T-helper 1 cell treated with Interleukin-12 subunit alpha and Interleukin-12 subunit beta and Interleukin-4 antibody, amounts not matched to agents 30 μg/mL and 1 μg/mL, for 36 hours (primary cell): Measurements from ENCODE around the gene RNF115.
"Not testable (repeated sequence)": the region's sequence is repeated elsewhere in the genome, so short reads cannot be mapped to it uniquely, and the experiment has no call there.

ENCODE experiments used
- H3K27ac Mint-ChIP-seq: one replicate; pipeline ENCODE4 v1.8.0; 2021; ENCODE audit warnings: mild to moderate bottlenecking, mixed read lengths
- H3K27me3 Mint-ChIP-seq: one replicate; pipeline ENCODE4 v1.8.0; 2021; ENCODE audit warnings: low read depth, mixed read lengths
- H3K36me3 Mint-ChIP-seq: one replicate; pipeline ENCODE4 v1.8.0; 2021; ENCODE audit warnings: low read depth, mixed read lengths
- H3K4me1 Mint-ChIP-seq: one replicate; pipeline ENCODE4 v1.8.0; 2021; ENCODE audit warnings: low read depth, mixed read lengths
- H3K4me3 Mint-ChIP-seq: one replicate; pipeline ENCODE4 v1.8.0; 2021; ENCODE audit warnings: mild to moderate bottlenecking, moderate library complexity, mixed read lengths
- H3K9me3 Mint-ChIP-seq: one replicate; pipeline ENCODE4 v1.8.0; 2021; ENCODE audit warnings: mixed read lengths

Gene RNF115

DNA sequence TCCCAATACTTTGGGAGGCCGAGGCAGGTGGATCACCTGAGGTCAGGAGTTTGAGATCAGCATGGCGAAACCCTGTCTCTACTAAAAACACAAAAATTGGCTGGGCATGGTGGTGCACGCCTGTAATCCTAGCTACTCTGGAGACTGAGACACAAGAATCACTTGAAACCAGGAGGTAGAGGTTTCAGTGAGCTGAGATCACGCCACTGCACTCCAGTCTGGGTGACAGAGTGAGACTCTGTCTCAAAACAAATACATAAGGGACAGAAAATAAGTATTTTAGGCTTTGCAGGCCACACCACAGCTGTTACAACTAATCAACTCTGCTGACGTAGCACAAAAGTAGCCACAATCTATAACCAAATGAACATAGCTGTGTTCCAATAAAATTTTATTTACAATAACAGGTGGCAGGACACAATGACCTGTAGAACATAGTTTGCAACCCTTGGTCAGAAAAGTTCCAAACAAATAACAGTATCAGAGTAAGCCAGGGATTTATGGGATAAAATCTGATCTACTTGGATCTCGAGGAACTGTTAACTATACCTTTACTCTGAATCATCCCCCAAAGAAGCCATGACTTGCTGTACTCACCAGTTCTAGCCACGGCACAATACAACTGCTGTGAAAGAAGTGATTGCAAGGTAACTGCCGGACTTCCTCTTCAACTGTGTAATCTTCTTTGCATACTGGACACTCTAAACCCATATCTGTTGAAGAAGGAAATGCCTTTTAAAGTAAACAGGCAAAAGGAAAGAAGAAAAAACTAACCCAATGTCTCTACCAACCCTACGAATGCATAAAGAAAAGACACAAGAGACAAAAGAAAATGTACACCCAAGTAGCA is 76.3 kb downstream of the RNF115 start:
- no peaks in the 10 kb centered on the region for H3K9me3 Mint-ChIP-seq
- H3K4me3 Mint-ChIP-seq = no peak overlapping the region
- H3K36me3 Mint-ChIP-seq = peaks cover 42% of the 10 kb centered on the region
- no peaks in the 10 kb centered on the region for H3K27me3 Mint-ChIP-seq
- H3K4me1 Mint-ChIP-seq = peaks cover 3% of the 10 kb centered on the region
- no peak overlapping the region for H3K27ac Mint-ChIP-seq

DNA sequence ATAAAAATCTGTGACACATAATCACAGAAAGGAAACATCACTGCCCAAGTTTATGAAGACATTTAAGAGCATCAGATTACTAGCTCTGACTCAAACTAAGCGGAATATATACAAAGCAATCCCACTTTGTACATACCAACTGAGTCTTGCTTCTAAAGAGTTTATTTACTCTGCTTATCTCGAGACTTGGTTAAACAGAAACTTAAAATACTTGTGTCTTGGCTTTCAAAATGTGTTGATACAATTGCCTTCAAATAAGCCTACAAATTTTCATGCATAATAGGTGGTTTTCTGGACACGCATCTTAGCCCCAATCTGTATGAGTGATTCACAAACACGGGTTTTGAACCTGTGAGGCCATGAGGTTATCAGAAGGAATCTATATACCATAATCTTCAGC is 83.6 kb downstream of the RNF115 start:
- Mint-ChIP-seq H3K9me3 (no peaks in the 10 kb centered on the region), H3K27ac (no peak overlapping the region), H3K27me3 (no peaks in the 10 kb centered on the region), H3K4me3 (no peak overlapping the region), H3K4me1 (no peaks in the 10 kb centered on the region), H3K36me3 (peaks cover 26% of the 10 kb centered on the region)

- Mint-ChIP-seq H3K4me1 (no peaks in the 10 kb centered on the region), H3K27me3 (no peaks in the 10 kb centered on the region), H3K27ac (no peak overlapping the region)
Measured at GRCh38 chr1:145736191-145736590, 87.7 kb downstream of the RNF115 start.

DNA sequence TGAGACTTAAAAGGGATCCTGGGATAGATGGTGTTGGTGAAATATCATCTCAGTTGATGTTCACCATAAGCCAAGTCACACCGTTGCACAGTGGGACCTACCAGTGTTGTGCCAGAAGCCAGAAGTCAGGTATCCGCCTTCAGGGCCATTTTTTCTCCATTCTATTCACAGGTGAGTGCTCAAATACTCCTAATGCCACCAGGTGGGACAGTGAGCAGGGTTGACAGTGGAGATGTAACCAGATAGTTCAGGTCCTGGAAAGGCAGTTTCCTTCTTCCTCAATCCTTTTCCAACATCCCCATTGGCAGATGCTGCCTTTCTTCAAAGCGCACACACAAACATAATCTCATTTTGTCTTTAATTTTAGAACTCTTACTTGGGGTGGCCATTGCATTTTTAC is 93.0 kb downstream of the RNF115 start:
- Mint-ChIP-seq H3K4me1 (no peaks in the 10 kb centered on the region), H3K36me3 (peaks cover 4% of the 10 kb centered on the region), H3K27ac (no peak overlapping the region), H3K9me3 (no peaks in the 10 kb centered on the region), H3K27me3 (no peaks in the 10 kb centered on the region), H3K4me3 (no peak overlapping the region)

More at GRCh38 chr1:145736191-145736590, 87.7 kb downstream of the RNF115 start:
- Mint-ChIP-seq H3K4me3 (no peak overlapping the region), H3K9me3 (no peaks in the 10 kb centered on the region), H3K36me3 (peaks cover 4% of the 10 kb centered on the region)

DNA sequence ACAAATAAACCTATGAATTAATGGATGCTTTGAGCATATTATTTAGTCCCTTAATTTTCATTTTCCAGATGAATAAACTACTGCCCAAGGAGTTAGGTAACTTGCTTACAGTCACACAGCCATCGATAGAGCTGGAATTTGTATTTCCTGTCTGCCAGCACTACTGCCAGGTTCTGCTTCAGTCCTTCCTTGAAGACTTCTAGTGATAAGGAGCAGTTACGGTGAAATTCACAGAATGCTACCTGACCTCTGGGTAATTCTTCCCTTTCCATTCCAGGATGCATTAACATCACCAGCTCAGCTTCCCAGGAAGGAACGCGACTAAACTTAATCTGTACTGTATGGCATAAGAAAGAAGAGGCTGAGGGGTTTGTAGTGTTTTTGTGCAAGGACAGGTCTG is 93.4 kb downstream of the RNF115 start:
- Mint-ChIP-seq H3K27me3 (no peaks in the 10 kb centered on the region), H3K27ac (no peak overlapping the region), H3K36me3 (peaks cover 2% of the 10 kb centered on the region), H3K4me1 (no peaks in the 10 kb centered on the region), H3K9me3 (no peaks in the 10 kb centered on the region), H3K4me3 (no peak overlapping the region)

DNA sequence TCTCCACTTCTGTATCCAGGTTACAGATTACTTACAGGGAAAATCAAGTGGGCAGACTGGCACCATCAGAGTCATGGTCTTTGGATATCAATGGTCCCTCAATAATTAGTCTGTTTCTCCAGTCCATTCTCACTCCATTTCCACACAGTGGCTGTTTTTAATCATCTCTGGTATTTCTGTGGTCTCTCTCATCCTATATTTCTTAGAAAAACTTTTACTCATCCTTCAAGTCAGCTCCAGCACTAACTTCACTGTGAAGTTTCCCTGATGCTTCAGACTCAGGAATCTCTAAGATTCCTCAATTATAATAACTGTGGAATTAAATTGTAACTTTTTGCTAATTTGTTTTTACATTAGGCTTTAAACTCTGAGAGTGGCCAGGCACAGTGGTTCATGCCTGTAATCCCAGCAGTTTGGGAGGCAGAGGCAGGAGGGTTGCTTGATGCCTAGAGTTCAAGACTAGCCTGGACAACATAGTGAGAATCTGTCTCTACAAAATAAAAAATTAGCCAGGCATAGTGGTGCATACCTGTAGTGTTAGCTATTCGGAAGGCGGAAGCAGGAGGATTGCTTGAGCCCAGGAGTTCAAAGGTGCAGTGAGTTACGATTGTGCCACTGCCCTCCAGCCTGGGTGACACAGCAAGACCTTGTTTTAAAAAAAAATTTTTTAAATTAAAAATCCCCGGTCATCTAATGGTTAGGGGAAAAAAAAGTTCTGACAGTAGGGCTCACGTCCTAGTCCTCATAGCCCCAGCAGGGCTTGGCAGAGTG is 94.0 kb downstream of the RNF115 start:
- H3K27me3 Mint-ChIP-seq = no peaks in the 10 kb centered on the region
- no peak overlapping the region for H3K27ac Mint-ChIP-seq
- H3K4me3 Mint-ChIP-seq = no peak overlapping the region
- peaks cover 2% of the 10 kb centered on the region for H3K36me3 Mint-ChIP-seq
- H3K4me1 Mint-ChIP-seq = no peaks in the 10 kb centered on the region
- no peaks in the 10 kb centered on the region for H3K9me3 Mint-ChIP-seq

GRCh38 chr1:145729196-145729595 is 94.7 kb downstream of the RNF115 start:
- Mint-ChIP-seq H3K4me3 (no peak overlapping the region), H3K27me3 (no peaks in the 10 kb centered on the region), H3K4me1 (no peaks in the 10 kb centered on the region), H3K9me3 (no peaks in the 10 kb centered on the region), H3K36me3 (peaks cover 2% of the 10 kb centered on the region), H3K27ac (no peak overlapping the region)

DNA sequence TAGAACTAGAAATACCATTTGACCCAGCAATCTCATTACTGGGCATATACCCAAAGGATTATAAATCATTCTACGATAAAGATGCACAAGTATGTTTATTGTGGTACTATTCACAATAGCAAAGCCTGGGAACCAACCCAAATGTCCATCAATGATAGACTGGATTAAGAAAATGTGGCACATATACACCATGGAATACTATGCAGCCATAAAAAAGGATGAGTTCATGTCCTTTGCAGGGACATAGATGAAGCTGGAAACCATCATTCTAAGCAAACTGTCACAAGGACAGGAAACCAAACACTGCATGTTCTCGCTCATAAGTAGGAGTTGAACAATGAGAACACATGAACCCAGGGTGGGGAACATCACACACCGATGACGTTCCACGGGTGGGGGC is 97.7 kb downstream of the RNF115 start:
- peaks cover 11% of the 10 kb centered on the region for H3K27me3 Mint-ChIP-seq
- H3K4me1 Mint-ChIP-seq, H3K9me3 Mint-ChIP-seq, H3K4me3 Mint-ChIP-seq, H3K27ac Mint-ChIP-seq, H3K36me3 Mint-ChIP-seq: not testable (repeated sequence)

DNA sequence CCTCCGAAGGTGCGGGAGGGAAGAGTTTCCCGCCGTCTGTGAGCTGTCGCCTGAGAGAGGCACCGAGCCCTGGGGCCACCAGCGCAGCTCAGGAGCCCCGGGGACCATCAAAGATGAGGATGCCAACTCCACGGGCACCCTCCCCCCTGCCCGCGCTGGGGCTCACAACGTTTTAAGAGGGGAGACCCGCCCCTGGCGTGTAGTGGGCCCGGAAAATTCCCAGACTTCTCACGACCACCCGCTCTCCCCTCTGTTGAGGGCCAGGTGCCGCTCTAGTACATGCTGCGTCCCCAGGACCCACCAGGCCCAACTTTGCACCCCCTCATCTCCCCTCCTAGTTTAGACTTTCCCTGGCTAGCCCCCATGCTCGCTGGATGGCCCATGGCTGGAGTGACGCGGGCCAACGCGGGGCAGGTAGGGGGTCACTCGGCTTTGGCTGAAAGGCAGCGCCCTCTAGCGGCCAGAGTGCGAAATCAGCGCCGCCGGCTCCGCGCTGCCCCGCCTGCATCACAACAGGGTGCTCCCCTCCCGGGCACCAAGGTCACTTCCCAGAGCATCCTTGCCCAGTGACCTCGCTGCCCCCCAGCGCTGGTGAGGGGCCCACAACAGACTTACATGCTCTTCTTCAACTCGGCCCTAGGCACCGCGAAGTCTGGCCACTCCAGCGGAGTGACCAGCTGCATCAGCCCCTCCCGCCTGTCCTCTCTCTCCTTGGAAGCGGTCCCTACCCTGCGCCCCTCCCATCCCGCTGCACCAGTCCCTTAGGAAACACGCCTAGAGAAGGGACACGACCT is 102.8 kb downstream of the RNF115 start:
- Mint-ChIP-seq H3K27me3 (peaks cover 22% of the 10 kb centered on the region), H3K27ac (no peak overlapping the region), H3K36me3 (no peaks in the 10 kb centered on the region), H3K4me3 (peak overlapping the region; percentile 64), H3K9me3 (no peaks in the 10 kb centered on the region), H3K4me1 (peaks cover 10% of the 10 kb centered on the region)

DNA sequence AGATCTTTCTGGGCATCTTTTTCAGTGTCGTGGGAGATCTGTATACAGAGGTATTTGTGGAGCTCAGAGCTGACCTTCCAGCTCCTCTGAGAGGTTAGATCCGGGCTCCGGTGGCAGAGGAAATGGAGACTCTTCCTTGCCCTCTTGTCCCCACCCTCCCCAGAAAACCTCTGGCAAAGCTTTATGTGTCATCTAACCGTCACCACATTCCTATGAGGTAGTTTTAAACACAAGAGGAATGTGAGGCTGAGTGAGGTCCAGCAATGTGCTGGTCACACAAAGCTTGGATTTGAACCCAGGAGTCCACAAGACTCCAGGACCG is 103.4 kb downstream of the RNF115 start:
- Mint-ChIP-seq H3K27ac (no peak overlapping the region), H3K4me3 (no peak overlapping the region), H3K27me3 (peaks cover 22% of the 10 kb centered on the region), H3K9me3 (no peaks in the 10 kb centered on the region), H3K36me3 (no peaks in the 10 kb centered on the region), H3K4me1 (peaks cover 10% of the 10 kb centered on the region)

DNA sequence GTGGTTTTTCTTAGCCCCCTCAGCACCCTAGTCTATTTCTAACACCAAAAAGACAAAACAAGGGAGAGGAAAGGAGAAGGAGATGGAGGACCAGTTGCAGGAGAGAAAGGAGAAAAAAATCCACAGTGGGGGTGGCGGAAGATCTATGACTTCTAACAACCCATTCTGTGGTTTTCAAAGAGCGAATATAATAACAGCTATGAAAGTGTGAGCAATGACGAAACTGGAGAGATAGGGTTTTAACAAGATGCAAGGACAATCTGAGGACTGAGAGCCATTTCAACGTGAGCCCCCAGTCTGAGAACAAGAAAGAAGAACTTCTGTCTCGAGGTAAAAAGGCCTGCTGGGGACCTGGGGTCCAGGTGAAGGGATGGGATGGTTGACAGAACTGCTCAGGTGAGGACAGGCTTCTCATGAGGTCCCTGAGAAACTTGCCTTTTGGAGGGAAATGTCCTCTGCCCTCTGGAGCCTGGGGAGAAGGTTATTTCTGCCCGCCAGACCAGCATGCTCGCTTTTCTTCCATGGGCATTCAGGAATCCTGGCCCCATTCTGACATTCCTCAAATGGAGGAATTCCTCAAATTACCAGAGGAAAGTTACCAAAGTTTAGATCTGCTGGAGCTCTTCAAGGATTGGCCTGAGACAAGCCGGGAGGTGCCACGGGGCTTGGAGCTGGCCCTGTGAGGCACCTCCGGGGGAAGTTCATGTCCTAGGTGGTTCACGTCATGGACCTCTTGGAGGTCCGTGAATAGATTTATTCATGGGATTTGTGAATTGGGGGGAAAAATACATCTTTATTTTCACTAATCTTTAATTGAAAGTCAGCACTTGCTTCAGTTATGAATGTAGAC is 104.4 kb downstream of the RNF115 start, which contains the start of gene CD160:
Gene CD160, plus strand, starts transcription at position 270 of the 850 bp plus-strand sequence. CDS start 8,829 bp downstream, outside the sequence.
- Mint-ChIP-seq H3K27me3 (peaks cover 22% of the 10 kb centered on the region), H3K27ac (no peak within 1 kb of the TSS)

GRCh38 chr1:145718465-145718864 is 105.4 kb downstream of the RNF115 start:
- peaks cover 22% of the 10 kb centered on the region for H3K27me3 Mint-ChIP-seq
- H3K27ac Mint-ChIP-seq, H3K36me3 Mint-ChIP-seq, H3K4me3 Mint-ChIP-seq, H3K4me1 Mint-ChIP-seq, H3K9me3 Mint-ChIP-seq: not testable (repeated sequence)

More for the DNA sequence above, 104.4 kb downstream of the RNF115 start, which contains the start of gene CD160:
- Mint-ChIP-seq H3K36me3 (no peaks in the 10 kb centered on the region), H3K9me3 (no peaks in the 10 kb centered on the region), H3K4me3 (no peak within 1 kb of the TSS), H3K4me1 (peaks cover 10% of the 10 kb centered on the region)

GRCh38 chr1:145717833-145718232 is 106.1 kb downstream of the RNF115 start:
- peaks cover 10% of the 10 kb centered on the region for H3K4me1 Mint-ChIP-seq
- H3K4me3 Mint-ChIP-seq = no peak overlapping the region
- H3K9me3 Mint-ChIP-seq = no peaks in the 10 kb centered on the region
- H3K36me3 Mint-ChIP-seq = no peaks in the 10 kb centered on the region
- H3K27ac Mint-ChIP-seq = no peak overlapping the region
- peaks cover 19% of the 10 kb centered on the region for H3K27me3 Mint-ChIP-seq
